ENCODE data around the gene SMG9. TPM values are rescaled to one million over a fixed set of nuclear protein-coding genes. Genes with fewer than 3 reads are reported as not detected.
"Not testable (repeated sequence)": the region's sequence is repeated elsewhere in the genome, so short reads cannot be mapped to it uniquely, and the experiment has no call there.

Gene SMG9
- total and polyA plus RNA-seq, 4 donors: 23.5 to 55.9 (median 29.6) TPM

DNA sequence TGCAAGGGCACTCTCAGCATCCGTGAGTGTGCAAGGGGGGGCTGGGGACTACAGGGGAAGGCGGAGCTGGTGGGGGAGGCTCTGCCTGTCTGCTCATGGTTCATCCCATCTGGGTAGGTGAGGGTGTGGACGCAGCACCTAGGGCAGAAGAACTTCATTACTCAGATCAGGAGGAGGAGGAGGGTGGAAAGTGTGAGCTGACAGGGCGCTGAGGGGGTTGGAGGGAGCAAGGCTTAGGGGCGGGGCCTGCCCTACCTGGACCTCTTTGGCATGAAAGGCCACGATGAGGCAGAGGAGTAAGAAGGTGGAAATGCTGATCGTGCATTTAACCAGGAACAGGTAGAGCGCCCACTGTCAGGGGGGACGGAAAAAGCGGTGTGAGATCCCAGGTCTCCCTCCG, 21.5 kb upstream of the SMG9 start:
- Histone ChIP-seq H3K27me3 (ENCODE audit: control insufficient read depth in 3 of 3, insufficient read depth in 3 of 3, low read length in 2 of 3) (peaks cover 0 to 4% (median 0%) of the 10 kb centered on the region in 3 donors), H3K4me1 (ENCODE audit: control insufficient read depth in 5 of 5, insufficient read depth in 5 of 5, low read length in 5 of 5) (peaks cover 0 to 21% (median 10%) of the 10 kb centered on the region in 5 donors), H3K36me3 (ENCODE audit: control insufficient read depth in 4 of 4, insufficient read depth in 4 of 4, low read length in 4 of 4) (no peaks in the 10 kb centered on the region), H3K4me3 (no peak overlapping the region), H3K27ac (ENCODE audit: low read depth in 1 of 2, low read length in 1 of 2) (no peak overlapping the region), H3K9me3 (ENCODE audit: control insufficient read depth in 4 of 4, insufficient read depth in 3 of 4, low read length in 3 of 4) (peaks cover 0 to 2% (median 0%) of the 10 kb centered on the region in 4 donors), H3K9ac (ENCODE audit: insufficient read depth in 1 of 2, low read length in 2 of 2) (no peak overlapping the region)
- DNase-seq (no peak), ATAC-seq (ENCODE audit: insufficient read depth, low FRiP score) (no peak)
- 71 to 72% methylated on average over 11 of the region's 11 CpGs for WGBS, 2 donors
- TF ChIP-seq, protein P1, sequence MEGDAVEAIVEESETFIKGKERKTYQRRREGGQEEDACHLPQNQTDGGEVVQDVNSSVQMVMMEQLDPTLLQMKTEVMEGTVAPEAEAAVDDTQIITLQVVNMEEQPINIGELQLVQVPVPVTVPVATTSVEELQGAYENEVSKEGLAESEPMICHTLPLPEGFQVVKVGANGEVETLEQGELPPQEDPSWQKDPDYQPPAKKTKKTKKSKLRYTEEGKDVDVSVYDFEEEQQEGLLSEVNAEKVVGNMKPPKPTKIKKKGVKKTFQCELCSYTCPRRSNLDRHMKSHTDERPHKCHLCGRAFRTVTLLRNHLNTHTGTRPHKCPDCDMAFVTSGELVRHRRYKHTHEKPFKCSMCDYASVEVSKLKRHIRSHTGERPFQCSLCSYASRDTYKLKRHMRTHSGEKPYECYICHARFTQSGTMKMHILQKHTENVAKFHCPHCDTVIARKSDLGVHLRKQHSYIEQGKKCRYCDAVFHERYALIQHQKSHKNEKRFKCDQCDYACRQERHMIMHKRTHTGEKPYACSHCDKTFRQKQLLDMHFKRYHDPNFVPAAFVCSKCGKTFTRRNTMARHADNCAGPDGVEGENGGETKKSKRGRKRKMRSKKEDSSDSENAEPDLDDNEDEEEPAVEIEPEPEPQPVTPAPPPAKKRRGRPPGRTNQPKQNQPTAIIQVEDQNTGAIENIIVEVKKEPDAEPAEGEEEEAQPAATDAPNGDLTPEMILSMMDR (IDR thresholded peaks at IDR 0.05; ENCODE audit: control extremely low read depth, extremely low read depth): no peak

DNA sequence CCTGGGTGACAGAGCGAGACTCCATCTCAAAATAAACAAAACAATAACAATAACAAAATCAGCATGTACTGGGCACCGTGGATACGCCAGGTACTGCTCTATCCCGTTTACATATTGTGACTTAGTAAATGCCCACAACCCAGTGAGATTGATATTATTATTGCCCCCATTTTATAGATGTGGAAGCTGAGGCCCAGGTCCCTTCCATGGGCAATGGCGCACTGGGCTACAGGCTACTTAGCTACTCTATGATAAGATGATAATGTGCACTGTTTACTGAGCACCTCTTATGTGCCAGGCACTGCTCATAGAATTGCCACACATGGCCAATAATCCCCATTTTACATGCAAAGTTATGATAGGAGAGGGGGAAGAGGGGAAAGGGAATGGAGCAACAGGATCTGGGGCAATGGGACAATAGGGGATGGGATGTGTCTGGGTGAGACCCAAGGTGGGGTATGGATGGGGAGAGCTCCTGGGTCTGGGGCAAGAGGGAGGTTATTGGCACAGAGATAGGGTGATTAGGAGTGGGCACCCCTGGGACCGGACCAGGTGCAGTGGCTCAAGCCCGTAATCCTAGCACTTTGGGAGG, 20.6 kb upstream of the SMG9 start:
- TF ChIP-seq, protein P1 (IDR thresholded peaks at IDR 0.05; ENCODE audit: control extremely low read depth, extremely low read depth): no peak
- H3K27me3 ChIP-seq (ENCODE audit: control insufficient read depth in 3 of 3, insufficient read depth in 3 of 3, low read length in 2 of 3): peaks cover 0 to 4% (median 0%) of the 10 kb centered on the region in 3 donors
- no peak overlapping the region for H3K4me3 ChIP-seq
- H3K9ac ChIP-seq (ENCODE audit: insufficient read depth in 1 of 2, low read length in 2 of 2): no peak overlapping the region
- WGBS, 2 donors: 91 to 94% methylated on average over 7 of the region's 7 CpGs
- peaks cover 0 to 19% (median 10%) of the 10 kb centered on the region in 5 donors for H3K4me1 ChIP-seq (ENCODE audit: control insufficient read depth in 5 of 5, insufficient read depth in 5 of 5, low read length in 5 of 5)
- no peak for DNase-seq
- no peaks in the 10 kb centered on the region for H3K36me3 ChIP-seq (ENCODE audit: control insufficient read depth in 4 of 4, insufficient read depth in 4 of 4, low read length in 4 of 4)
- H3K27ac ChIP-seq (ENCODE audit: low read depth in 1 of 2, low read length in 1 of 2): no peak overlapping the region
- H3K9me3 ChIP-seq (ENCODE audit: control insufficient read depth in 4 of 4, insufficient read depth in 3 of 4, low read length in 3 of 4): no peaks in the 10 kb centered on the region
- no peak for ATAC-seq (ENCODE audit: insufficient read depth, low FRiP score)

DNA sequence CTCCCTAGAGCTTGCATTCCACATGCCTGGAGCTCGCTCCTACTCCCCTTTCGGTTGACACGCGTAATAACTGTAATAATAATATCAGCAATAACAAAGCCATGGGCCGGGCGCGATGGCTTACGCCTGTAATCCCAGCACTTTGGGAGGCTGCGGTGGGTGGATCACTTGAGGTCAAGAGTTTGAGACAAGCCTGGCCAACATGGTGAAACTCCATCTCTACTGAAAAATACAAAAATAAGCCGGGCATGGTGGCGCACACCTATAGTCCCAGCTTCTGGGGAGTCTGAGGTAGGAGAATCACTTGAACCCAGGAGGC, 20.1 kb upstream of the SMG9 start:
- WGBS, 2 donors: 67 to 77% methylated on average over 11 of the region's 11 CpGs
- ATAC-seq (ENCODE audit: insufficient read depth, low FRiP score); H3K4me3 ChIP-seq: not testable (repeated sequence)

DNA sequence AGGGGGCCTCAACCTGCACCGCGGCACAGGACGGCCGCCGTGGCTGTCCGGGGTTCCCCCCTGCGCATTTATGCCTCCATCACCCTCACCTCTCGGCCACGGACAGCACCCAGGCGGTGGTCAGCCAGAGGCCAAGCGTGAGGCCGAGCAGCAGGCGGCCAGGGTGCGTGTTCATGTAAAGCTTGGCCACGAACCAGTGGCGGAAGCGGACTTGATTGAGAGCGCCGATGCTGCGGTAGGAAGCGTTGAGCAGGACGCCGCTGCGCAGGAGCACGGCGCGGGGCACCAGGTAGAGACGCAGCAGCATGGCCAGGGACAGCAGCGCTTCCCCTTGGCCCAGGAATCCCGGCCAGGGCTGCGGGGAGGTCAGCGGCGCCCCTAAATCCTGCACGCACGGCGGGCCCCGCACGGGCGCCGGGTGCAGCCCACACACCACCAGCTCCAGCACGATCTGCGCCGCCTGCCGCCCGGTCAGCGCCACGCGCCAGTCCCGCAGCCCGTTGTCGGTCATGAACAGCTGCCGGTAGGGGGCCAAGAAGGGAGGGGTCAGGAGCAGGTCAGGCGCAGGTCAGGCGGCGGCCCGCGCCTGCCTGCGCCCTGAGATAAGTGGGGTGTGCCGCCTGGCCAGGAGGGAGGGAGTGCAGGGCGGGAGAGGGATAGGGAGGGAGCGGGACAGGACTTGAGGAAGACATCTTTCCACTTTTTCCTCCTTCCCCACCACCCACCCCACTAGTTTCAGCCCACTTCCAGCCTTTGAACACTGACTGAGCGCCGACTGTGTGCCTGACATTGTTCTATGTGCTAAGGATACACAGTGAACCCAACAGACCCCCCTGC, 19.6 kb upstream of the SMG9 start:
- 34 to 51% methylated on average over 59 to 63 of the region's 63 CpGs for WGBS, 2 donors
- Histone ChIP-seq H3K36me3 (ENCODE audit: control insufficient read depth in 4 of 4, insufficient read depth in 4 of 4, low read length in 4 of 4) (no peaks in the 10 kb centered on the region), H3K4me1 (ENCODE audit: control insufficient read depth in 5 of 5, insufficient read depth in 5 of 5, low read length in 5 of 5) (peaks cover 0 to 18% (median 10%) of the 10 kb centered on the region in 5 donors), H3K4me3 (no peak overlapping the region), H3K9me3 (ENCODE audit: control insufficient read depth in 4 of 4, insufficient read depth in 3 of 4, low read length in 3 of 4) (no peaks in the 10 kb centered on the region), H3K27ac (ENCODE audit: low read depth in 1 of 2, low read length in 1 of 2) (no peak overlapping the region), H3K27me3 (ENCODE audit: control insufficient read depth in 3 of 3, insufficient read depth in 3 of 3, low read length in 2 of 3) (peaks cover 0 to 4% (median 0%) of the 10 kb centered on the region in 3 donors), H3K9ac (ENCODE audit: insufficient read depth in 1 of 2, low read length in 2 of 2) (no peak overlapping the region)
- peak; percentile 54 to 73 (median 69) for DNase-seq
- ATAC-seq (ENCODE audit: insufficient read depth, low FRiP score): peak; percentile 84
- TF ChIP-seq, protein P1 (IDR thresholded peaks at IDR 0.05; ENCODE audit: control extremely low read depth, extremely low read depth): peak; percentile 13

More for the DNA sequence above, 20.1 kb upstream of the SMG9 start:
- not testable (repeated sequence) for H3K27me3 ChIP-seq (ENCODE audit: control insufficient read depth in 3 of 3, insufficient read depth in 3 of 3, low read length in 2 of 3); DNase-seq; H3K9me3 ChIP-seq (ENCODE audit: control insufficient read depth in 4 of 4, insufficient read depth in 3 of 4, low read length in 3 of 4); H3K9ac ChIP-seq (ENCODE audit: insufficient read depth in 1 of 2, low read length in 2 of 2); H3K36me3 ChIP-seq (ENCODE audit: control insufficient read depth in 4 of 4, insufficient read depth in 4 of 4, low read length in 4 of 4); H3K27ac ChIP-seq (ENCODE audit: low read depth in 1 of 2, low read length in 1 of 2)
- peaks cover 0 to 19% (median 10%) of the 10 kb centered on the region in 5 donors for H3K4me1 ChIP-seq (ENCODE audit: control insufficient read depth in 5 of 5, insufficient read depth in 5 of 5, low read length in 5 of 5)
